SK-N-SH (cell line): ENCODE data around the gene TAB2. TPM values are rescaled to one million over a fixed set of nuclear protein-coding genes. Genes with fewer than 3 reads are reported as not detected.
"Not testable (repeated sequence)": the region's sequence is repeated elsewhere in the genome, so short reads cannot be mapped to it uniquely, and the experiment has no call there.

Experiments used
- CTCF ChIA-PET: fragments of 300-600, 350-600 bp; formaldehyde crosslinking; extraction: SDS; loops from one replicate; lab custom pipeline; 2021; lab: Yijun Ruan, JAX
- POLR2A ChIA-PET: fragments of 350-600 bp; sonication (Branson Sonifier 250); formaldehyde crosslinking; extraction: SDS; loops from one replicate; lab custom pipeline; 2020; ENCODE audit warnings: antibody characterized with exemption, inconsistent platforms; lab: Yijun Ruan, JAX
- DNase-seq: peaks from one replicate; pipeline ENCODE4 v3.0.0; 2012
- H2AFZ ChIP-seq: fragments of 200-600 bp; sonication (generic); 2 replicates; pipeline ENCODE4 v1.8.1; 2016; ENCODE audit warnings: antibody characterized with exemption, mild to moderate bottlenecking, low read depth
- H3F3A ChIP-seq: fragments of 200-600 bp; sonication (generic); replicated peaks from 2 replicates; pipeline ENCODE3; 2016; ENCODE audit warnings: antibody characterized with exemption, mild to moderate bottlenecking; ENCODE audit not compliant: insufficient read depth
- H3K27ac ChIP-seq, 2 experiments: fragments of 200-500 bp in 1 of 2; fragments of 200-600 bp in 1 of 2; sonication (Bioruptor generic) in 1 of 2; sonication (generic), shearing (Covaris generic) in 1 of 2; 2 replicates each; pipeline versions ENCODE4 v1.5.1 to v1.6.1; 2014 to 2016; ENCODE audit warnings: low read depth in 2 of 2, inconsistent platforms in 1 of 2, low read length in 1 of 2, mild to moderate bottlenecking in 1 of 2, mixed read lengths in 1 of 2
- H3K27me3 ChIP-seq: fragments of 200-600 bp; sonication (generic), shearing (Covaris generic); 2 replicates; pipeline ENCODE4 v1.6.1; 2016; ENCODE audit warnings: mixed run types; ENCODE audit not compliant: insufficient read depth
- H3K36me3 ChIP-seq, 2 experiments: fragments of 200-500 bp in 1 of 2; fragments of 200-600 bp in 1 of 2; sonication (Bioruptor generic) in 1 of 2; sonication (generic) in 1 of 2; replicated peaks in 1 of 2; 2 replicates each; pipeline versions ENCODE3 to v1.5.1; 2014 to 2016; ENCODE audit warnings: low read length in 1 of 2, mild to moderate bottlenecking in 1 of 2; ENCODE audit not compliant: insufficient read depth in 2 of 2, control insufficient read depth in 1 of 2
- H3K4me1 ChIP-seq, 2 experiments: fragments of 200-500 bp in 1 of 2; fragments of 200-600 bp in 1 of 2; sonication (Bioruptor generic) in 1 of 2; sonication (generic), shearing (Covaris generic) in 1 of 2; 2 replicates each; pipeline versions ENCODE4 v1.5.1 to v1.6.1; 2014 to 2016; ENCODE audit warnings: low read depth in 1 of 2, low read length in 1 of 2, mixed run types in 1 of 2; ENCODE audit not compliant: insufficient read depth in 2 of 2, control insufficient read depth in 1 of 2
- H3K4me2 ChIP-seq: fragments of 200-600 bp; sonication (generic), shearing (Covaris generic); 2 replicates; pipeline ENCODE4 v1.6.1; 2017; ENCODE audit warnings: mixed run types
- H3K4me3 ChIP-seq, 2 experiments: fragments of 200-500 bp in 1 of 2; fragments of 200-600 bp in 1 of 2; sonication (Bioruptor generic) in 1 of 2; sonication (generic), shearing (Covaris generic) in 1 of 2; 2 replicates each; pipeline versions ENCODE4 v1.5.1 to v1.8.1; 2014 to 2016; ENCODE audit warnings: low read depth in 2 of 2, inconsistent platforms in 1 of 2, low read length in 1 of 2, mild to moderate bottlenecking in 1 of 2, mixed read lengths in 1 of 2, moderate library complexity in 1 of 2
- H3K79me2 ChIP-seq: fragments of 200-600 bp; sonication (generic); 2 replicates; pipeline ENCODE4 v1.8.1; 2017; ENCODE audit warnings: mild to moderate bottlenecking; ENCODE audit not compliant: insufficient read depth
- H3K9ac ChIP-seq: fragments of 200-600 bp; sonication (generic); 2 replicates; pipeline ENCODE4 v1.6.1; 2017; ENCODE audit warnings: mixed run types
- H3K9me2 ChIP-seq: fragments of 200-600 bp; sonication (generic); 2 replicates; pipeline ENCODE4 v1.6.1; 2017; ENCODE audit warnings: mixed run types
- H3K9me3 ChIP-seq: fragments of 200-600 bp; sonication (generic); 2 replicates; pipeline ENCODE4 v1.6.1; 2017; ENCODE audit warnings: mixed run types, mild to moderate bottlenecking, moderate library complexity
- H4K20me1 ChIP-seq: fragments of 200-600 bp; sonication (generic); 2 replicates; pipeline ENCODE4 v1.6.1; 2017; ENCODE audit warnings: mild to moderate bottlenecking, mixed run types; ENCODE audit not compliant: insufficient read depth
- EP300 ChIP-seq, 2 experiments: IDR thresholded peaks; 2 replicates each; pipeline versions ENCODE4 v1.4.0 to v1.6.1; 2012; ENCODE audit warnings: borderline replicate concordance in 1 of 2, low read depth in 1 of 2, low read length in 1 of 2
- FOSL2 ChIP-seq: IDR thresholded peaks from 2 replicates; pipeline ENCODE4 v1.4.0; 2012; ENCODE audit warnings: low read depth, mild to moderate bottlenecking, moderate library complexity, borderline replicate concordance
- FOXJ3 ChIP-seq: sonication (generic); formaldehyde crosslinking; IDR thresholded peaks from 2 replicates; pipeline ENCODE4 v1.5.1; 2020; ENCODE audit warnings: mild to moderate bottlenecking, missing genetic modification reagents
- FOXM1 ChIP-seq: IDR thresholded peaks from 2 replicates; pipeline ENCODE4 v1.4.0; 2012; ENCODE audit warnings: low read depth, mild to moderate bottlenecking
- GATA2 ChIP-seq: sonication (generic); formaldehyde crosslinking; IDR thresholded peaks from 2 replicates; pipeline ENCODE4 v1.5.0; 2020; ENCODE audit warnings: mild to moderate bottlenecking, missing genetic modification reagents
- JUND ChIP-seq: IDR thresholded peaks from 2 replicates; pipeline ENCODE4 v1.4.0; 2012
- MAX ChIP-seq: IDR thresholded peaks from 2 replicates; pipeline ENCODE4 v1.4.0; 2012; ENCODE audit warnings: low read depth
- MEF2A ChIP-seq: IDR thresholded peaks from 2 replicates; pipeline ENCODE4 v1.4.0; 2012; ENCODE audit warnings: low read depth, borderline replicate concordance
- RAD21 ChIP-seq: IDR thresholded peaks from 2 replicates; pipeline ENCODE4 v1.6.1; 2012; ENCODE audit warnings: mild to moderate bottlenecking, low read length
- RFX5 ChIP-seq: IDR thresholded peaks from 2 replicates; pipeline ENCODE4 v1.6.1; 2012; ENCODE audit warnings: mild to moderate bottlenecking, improper control_type of control experiment, low read length
- SIN3A ChIP-seq: IDR thresholded peaks from 2 replicates; pipeline ENCODE4 v1.6.1; 2012; ENCODE audit warnings: low read depth, mild to moderate bottlenecking, low read length, moderate library complexity, borderline replicate concordance
- YY1 ChIP-seq: IDR thresholded peaks from 2 replicates; pipeline ENCODE4 v1.4.0; 2012; ENCODE audit warnings: low read depth, mild to moderate bottlenecking
- WGBS: methylation state at CpG from one replicate; pipeline ENCODE4 v1.1.6; 2017; ENCODE audit warnings: low lambda C conversion rate; 5-methylcytosine and 5-hydroxymethylcytosine counted together
- polyA plus RNA-seq, 3 experiments: library from polyadenylated mRNA; depleted of rRNA; stranded (reverse); fragments of >200 nt; gene quantifications; 2 replicates each; pipeline ENCODE4 v1.2.3, GENCODE V29; 2012
- TF ChIP-seq, protein P1 (sequence below): fragments of 150-350 bp; IDR thresholded peaks from 2 replicates; pipeline ENCODE4 v1.6.1; 2016; ENCODE audit warnings: mild to moderate bottlenecking, low read depth, low read length
- TF ChIP-seq, protein P2 (sequence below): IDR thresholded peaks from 2 replicates; pipeline ENCODE4 v1.4.0; 2012; ENCODE audit warnings: low read depth, borderline replicate concordance
- TF ChIP-seq, protein P3 (sequence below): IDR thresholded peaks from 2 replicates; pipeline ENCODE4 v1.6.1; 2012; ENCODE audit warnings: mild to moderate bottlenecking, low read depth, low read length, moderate library complexity

TAB2 gene
- polyA plus RNA-seq, 1 of the 3 experiments (the other 2 are of a cell fraction), result 24.4 TPM

- H3K9ac ChIP-seq, result peak overlapping the region; percentile 84
- peaks cover 74% of the 10 kb centered on the region for H3K79me2 ChIP-seq
- ChIA-PET POLR2A (no interaction called here), CTCF (no interaction called here)
- H3K27ac ChIP-seq, result peak overlapping the region; percentile 50 to 92; a peak in 3 of 4 replicates
- DNase-seq, result no peak
- H3K9me3 ChIP-seq, result no peaks in the 10 kb centered on the region
- H3K9me2 ChIP-seq, result no peaks in the 10 kb centered on the region
- WGBS, result 43% methylated on average over 3 of the region's 3 CpGs
- no peaks in the 10 kb centered on the region for H3K36me3 ChIP-seq
- TF ChIP-seq MAX (no peak), RAD21 (no peak)
- peak overlapping the region; percentile 78 to 89; a peak in 3 of 4 replicates for H3K4me3 ChIP-seq
- peaks cover 9 to 15% of the 10 kb centered on the region in 2 experiments for H3K4me1 ChIP-seq
- H3F3A ChIP-seq, result peaks cover 26% of the 10 kb centered on the region
- H3K4me2 ChIP-seq, result peak overlapping the region; percentile 91
- H3K27me3 ChIP-seq, result no peaks in the 10 kb centered on the region
- H4K20me1 ChIP-seq, result peaks cover 60% of the 10 kb centered on the region
- H2AFZ ChIP-seq, result no peak overlapping the region
These were observed 1.9 kb downstream of the TAB2 start for GRCh38 chr6:149319422-149319821.

DNA sequence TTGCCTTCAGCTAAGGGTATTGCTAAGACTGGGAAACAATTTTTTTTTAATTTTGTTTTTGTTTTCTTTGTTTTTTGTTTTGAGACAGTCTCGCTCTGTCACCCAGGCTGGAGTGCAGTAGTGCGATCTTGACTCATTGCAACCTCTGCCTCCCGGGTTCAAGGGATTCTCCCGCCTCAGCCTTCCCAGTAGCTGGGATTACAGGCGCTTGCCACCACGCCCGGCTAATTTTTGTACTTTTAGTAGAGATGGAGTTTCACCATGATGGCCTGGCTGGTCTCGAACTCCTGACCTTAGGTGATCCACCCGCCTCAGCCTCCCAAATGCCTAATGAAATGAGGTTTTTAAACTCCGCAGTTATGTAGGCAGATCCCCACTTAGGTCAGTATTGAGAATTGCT is 2.5 kb downstream of the TAB2 start:
- H2AFZ ChIP-seq, CTCF ChIA-PET, H3K9me3 ChIP-seq, H3K9me2 ChIP-seq, DNase-seq, H3K27me3 ChIP-seq, H3K36me3 ChIP-seq, POLR2A ChIA-PET: not testable (repeated sequence)
- Histone ChIP-seq H3K27ac (peak overlapping the region in 1 of 2 experiments; percentile 50; a peak in 1 of 4 replicates), H3K4me1 (peaks cover 10 to 15% of the 10 kb centered on the region in 2 experiments), H3K9ac (peak overlapping the region; percentile 84; the same call in 1 of the 2 replicates), H4K20me1 (peaks cover 66% of the 10 kb centered on the region), H3K4me3 (peak overlapping the region in 1 of 2 experiments; percentile 78; a peak in 1 of 4 replicates), H3K4me2 (peak overlapping the region; percentile 91), H3K79me2 (peaks cover 79% of the 10 kb centered on the region), H3F3A (peaks cover 27% of the 10 kb centered on the region)
- 90% methylated on average over 10 of the region's 10 CpGs for WGBS

GRCh38 chr6:149320796-149321195 is 3.3 kb downstream of the TAB2 start:
- no peaks in the 10 kb centered on the region for H3K9me3 ChIP-seq
- CTCF ChIA-PET, result interaction anchor here (2.1 kb wide), 1 partner anchor 16 kb away, joined by 5 read pairs; no protein-coding TSS in a partner anchor
- H3K9me2 ChIP-seq, result no peaks in the 10 kb centered on the region
- H4K20me1 ChIP-seq, result peaks cover 73% of the 10 kb centered on the region
- DNase-seq, result no peak
- peak overlapping the region; percentile 29; the same call in 1 of the 2 replicates for H3K4me2 ChIP-seq
- H3F3A ChIP-seq, result peaks cover 28% of the 10 kb centered on the region
- POLR2A ChIA-PET, result no interaction called here
- no peaks in the 10 kb centered on the region for H3K27me3 ChIP-seq
- H3K9ac ChIP-seq, result no peak overlapping the region
- no peak overlapping the region for H2AFZ ChIP-seq
- H3K79me2 ChIP-seq, result peaks cover 87% of the 10 kb centered on the region
- peaks cover 10 to 15% of the 10 kb centered on the region in 2 experiments for H3K4me1 ChIP-seq
- H3K36me3 ChIP-seq, result peaks cover 0 to 3% of the 10 kb centered on the region in 2 experiments
- peak overlapping the region in 1 of 2 experiments; percentile 19; a peak in 1 of 4 replicates for H3K27ac ChIP-seq
- TF ChIP-seq FOSL2 (no peak), JUND (no peak), SIN3A (no peak), MAX (no peak), FOXJ3 (CRISPR knock-in tag) (no peak), GATA2 (no peak), RAD21 (no peak), FOXM1 (no peak), EP300 (IDR thresholded peaks at IDR 0.05; ENCODE audit: borderline replicate concordance in 1 of 2, low read depth in 1 of 2, low read length in 1 of 2) (no peak), RFX5 (no peak), YY1 (no peak), MEF2A (no peak)
- TF ChIP-seq, protein P1, sequence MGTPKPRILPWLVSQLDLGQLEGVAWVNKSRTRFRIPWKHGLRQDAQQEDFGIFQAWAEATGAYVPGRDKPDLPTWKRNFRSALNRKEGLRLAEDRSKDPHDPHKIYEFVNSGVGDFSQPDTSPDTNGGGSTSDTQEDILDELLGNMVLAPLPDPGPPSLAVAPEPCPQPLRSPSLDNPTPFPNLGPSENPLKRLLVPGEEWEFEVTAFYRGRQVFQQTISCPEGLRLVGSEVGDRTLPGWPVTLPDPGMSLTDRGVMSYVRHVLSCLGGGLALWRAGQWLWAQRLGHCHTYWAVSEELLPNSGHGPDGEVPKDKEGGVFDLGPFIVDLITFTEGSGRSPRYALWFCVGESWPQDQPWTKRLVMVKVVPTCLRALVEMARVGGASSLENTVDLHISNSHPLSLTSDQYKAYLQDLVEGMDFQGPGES, result no peak
- TF ChIP-seq, protein P2, sequence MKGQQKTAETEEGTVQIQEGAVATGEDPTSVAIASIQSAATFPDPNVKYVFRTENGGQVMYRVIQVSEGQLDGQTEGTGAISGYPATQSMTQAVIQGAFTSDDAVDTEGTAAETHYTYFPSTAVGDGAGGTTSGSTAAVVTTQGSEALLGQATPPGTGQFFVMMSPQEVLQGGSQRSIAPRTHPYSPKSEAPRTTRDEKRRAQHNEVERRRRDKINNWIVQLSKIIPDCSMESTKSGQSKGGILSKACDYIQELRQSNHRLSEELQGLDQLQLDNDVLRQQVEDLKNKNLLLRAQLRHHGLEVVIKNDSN, result no peak
- TF ChIP-seq, protein P3, sequence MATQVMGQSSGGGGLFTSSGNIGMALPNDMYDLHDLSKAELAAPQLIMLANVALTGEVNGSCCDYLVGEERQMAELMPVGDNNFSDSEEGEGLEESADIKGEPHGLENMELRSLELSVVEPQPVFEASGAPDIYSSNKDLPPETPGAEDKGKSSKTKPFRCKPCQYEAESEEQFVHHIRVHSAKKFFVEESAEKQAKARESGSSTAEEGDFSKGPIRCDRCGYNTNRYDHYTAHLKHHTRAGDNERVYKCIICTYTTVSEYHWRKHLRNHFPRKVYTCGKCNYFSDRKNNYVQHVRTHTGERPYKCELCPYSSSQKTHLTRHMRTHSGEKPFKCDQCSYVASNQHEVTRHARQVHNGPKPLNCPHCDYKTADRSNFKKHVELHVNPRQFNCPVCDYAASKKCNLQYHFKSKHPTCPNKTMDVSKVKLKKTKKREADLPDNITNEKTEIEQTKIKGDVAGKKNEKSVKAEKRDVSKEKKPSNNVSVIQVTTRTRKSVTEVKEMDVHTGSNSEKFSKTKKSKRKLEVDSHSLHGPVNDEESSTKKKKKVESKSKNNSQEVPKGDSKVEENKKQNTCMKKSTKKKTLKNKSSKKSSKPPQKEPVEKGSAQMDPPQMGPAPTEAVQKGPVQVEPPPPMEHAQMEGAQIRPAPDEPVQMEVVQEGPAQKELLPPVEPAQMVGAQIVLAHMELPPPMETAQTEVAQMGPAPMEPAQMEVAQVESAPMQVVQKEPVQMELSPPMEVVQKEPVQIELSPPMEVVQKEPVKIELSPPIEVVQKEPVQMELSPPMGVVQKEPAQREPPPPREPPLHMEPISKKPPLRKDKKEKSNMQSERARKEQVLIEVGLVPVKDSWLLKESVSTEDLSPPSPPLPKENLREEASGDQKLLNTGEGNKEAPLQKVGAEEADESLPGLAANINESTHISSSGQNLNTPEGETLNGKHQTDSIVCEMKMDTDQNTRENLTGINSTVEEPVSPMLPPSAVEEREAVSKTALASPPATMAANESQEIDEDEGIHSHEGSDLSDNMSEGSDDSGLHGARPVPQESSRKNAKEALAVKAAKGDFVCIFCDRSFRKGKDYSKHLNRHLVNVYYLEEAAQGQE, result no peak
- TF ChIP-seq, all 33 proteins: peak for 0
- no peak overlapping the region for H3K4me3 ChIP-seq
